RWPE2 (cell line): ENCODE measurements around the gene ITGB1.

Source experiments
- ATAC-seq: fragments of 200-7000 bp; cut with Tn5 transposase; 3 replicates; pipeline ENCODE4 v1.9.1; 2021; ENCODE audit warnings: low read depth
- DNase-seq: peaks from one replicate; pipeline ENCODE4 v3.0.0-alpha.2; 2020; ENCODE audit warnings: low spot score
- H3K27ac ChIP-seq: fragments of 450-650 bp; 2 replicates; pipeline ENCODE4 v1.5.1; 2017; ENCODE audit warnings: mild to moderate bottlenecking; ENCODE audit not compliant: poor library complexity, severe bottlenecking
- H3K27me3 ChIP-seq: fragments of 250-450 bp; sonication (Bioruptor Pico); 2 replicates; pipeline ENCODE4 v1.5.1; 2021; ENCODE audit warnings: mild to moderate bottlenecking, moderate library complexity; ENCODE audit not compliant: insufficient read depth, poor library complexity, severe bottlenecking
- H3K36me3 ChIP-seq: fragments of 250-450 bp; sonication (Bioruptor Pico); 2 replicates; pipeline ENCODE4 v1.5.1; 2020; ENCODE audit warnings: low read depth, mild to moderate bottlenecking, moderate library complexity
- H3K4me1 ChIP-seq: fragments of 250-450 bp; sonication (Bioruptor Pico); 2 replicates; pipeline ENCODE4 v1.5.1; 2021; ENCODE audit warnings: mild to moderate bottlenecking, moderate library complexity; ENCODE audit not compliant: insufficient read depth, poor library complexity, severe bottlenecking
- H3K4me3 ChIP-seq: fragments of 250-450 bp; sonication (Bioruptor Pico); 2 replicates; pipeline ENCODE4 v1.5.1; 2021; ENCODE audit warnings: mild to moderate bottlenecking, moderate library complexity; ENCODE audit not compliant: severe bottlenecking
- H3K9me3 ChIP-seq: fragments of 250-450 bp; sonication (Bioruptor Pico); 2 replicates; pipeline ENCODE4 v1.5.1; 2021; ENCODE audit warnings: mild to moderate bottlenecking, moderate library complexity; ENCODE audit not compliant: severe bottlenecking
- CTCF ChIP-seq: fragments of 450-650 bp; IDR thresholded peaks from one replicate; pipeline ENCODE4 v1.5.1; 2017; ENCODE audit warnings: mild to moderate bottlenecking, moderate library complexity; ENCODE audit not compliant: poor library complexity, severe bottlenecking

The ITGB1 gene

GRCh38 chr10:32938554-32939061, 19.4 kb downstream of the ITGB1 start:
- no peak for TF ChIP-seq CTCF
- no peak overlapping the region for H3K4me3 ChIP-seq
- H3K9me3 ChIP-seq = no peaks in the 10 kb centered on the region
- H3K27me3 ChIP-seq = no peaks in the 10 kb centered on the region
- peaks cover 64% of the 10 kb centered on the region for H3K36me3 ChIP-seq
- ATAC-seq (peak; percentile 8), DNase-seq (no peak)
- H3K27ac ChIP-seq = peak overlapping the region; percentile 70
- H3K4me1 ChIP-seq = peaks cover 57% of the 10 kb centered on the region

- no peak for TF ChIP-seq CTCF
- DNase-seq = no peak
- ATAC-seq = peak; percentile 69
- no peak overlapping the region for H3K4me3 ChIP-seq
- H3K4me1 ChIP-seq = peaks cover 54% of the 10 kb centered on the region
- peaks cover 70% of the 10 kb centered on the region for H3K36me3 ChIP-seq
- no peaks in the 10 kb centered on the region for H3K27me3 ChIP-seq
- H3K9me3 ChIP-seq = no peaks in the 10 kb centered on the region
- peak overlapping the region; percentile 70 for H3K27ac ChIP-seq
Observed at GRCh38 chr10:32937911-32938424, 20.1 kb downstream of the ITGB1 start.

- H3K27ac ChIP-seq = peak overlapping the region; percentile 4
- peaks cover 20% of the 10 kb centered on the region for H3K4me1 ChIP-seq
- no peaks in the 10 kb centered on the region for H3K27me3 ChIP-seq
- ATAC-seq (no peak), DNase-seq (no peak)
- no peak for TF ChIP-seq CTCF
- no peak overlapping the region for H3K4me3 ChIP-seq
- H3K36me3 ChIP-seq = peaks cover 100% of the 10 kb centered on the region
- no peaks in the 10 kb centered on the region for H3K9me3 ChIP-seq
Observed at GRCh38 chr10:32932225-32932729, 25.8 kb downstream of the ITGB1 start.

DNA sequence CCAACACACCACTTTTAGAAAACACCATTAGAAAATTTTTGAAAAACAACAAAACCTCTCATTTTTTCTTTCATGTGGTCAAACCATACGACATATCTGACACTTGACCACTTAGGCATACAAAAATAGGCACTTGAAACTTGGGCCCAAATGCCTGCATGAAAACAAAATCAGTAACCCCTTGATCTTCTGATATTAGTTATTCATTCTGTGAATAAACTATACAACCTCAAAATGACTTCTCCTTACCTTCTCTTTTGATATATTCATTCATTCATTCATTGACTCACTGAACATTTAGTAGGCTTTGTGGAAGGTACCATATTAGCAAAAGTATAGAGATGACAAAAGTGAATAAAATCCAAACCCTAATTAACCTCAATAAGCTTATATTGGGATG, 26.4 kb downstream of the ITGB1 start:
- peaks cover 100% of the 10 kb centered on the region for H3K36me3 ChIP-seq
- ATAC-seq = no peak
- H3K27ac ChIP-seq = peak overlapping the region; percentile 20
- H3K4me3 ChIP-seq = no peak overlapping the region
- no peak for DNase-seq
- H3K9me3 ChIP-seq = no peaks in the 10 kb centered on the region
- TF ChIP-seq CTCF = no peak
- no peaks in the 10 kb centered on the region for H3K27me3 ChIP-seq
- H3K4me1 ChIP-seq = peaks cover 20% of the 10 kb centered on the region

- Histone ChIP-seq H3K36me3 (peaks cover 100% of the 10 kb centered on the region), H3K27ac (peak overlapping the region; percentile 17), H3K27me3 (no peaks in the 10 kb centered on the region), H3K9me3 (no peaks in the 10 kb centered on the region), H3K4me1 (peaks cover 20% of the 10 kb centered on the region), H3K4me3 (no peak overlapping the region)
- ATAC-seq = no peak
- no peak for DNase-seq
- TF ChIP-seq CTCF = no peak
Observed at GRCh38 chr10:32930036-32930435, 28.0 kb downstream of the ITGB1 start.
